ENCODE data around the gene NLGN1.

DNA sequence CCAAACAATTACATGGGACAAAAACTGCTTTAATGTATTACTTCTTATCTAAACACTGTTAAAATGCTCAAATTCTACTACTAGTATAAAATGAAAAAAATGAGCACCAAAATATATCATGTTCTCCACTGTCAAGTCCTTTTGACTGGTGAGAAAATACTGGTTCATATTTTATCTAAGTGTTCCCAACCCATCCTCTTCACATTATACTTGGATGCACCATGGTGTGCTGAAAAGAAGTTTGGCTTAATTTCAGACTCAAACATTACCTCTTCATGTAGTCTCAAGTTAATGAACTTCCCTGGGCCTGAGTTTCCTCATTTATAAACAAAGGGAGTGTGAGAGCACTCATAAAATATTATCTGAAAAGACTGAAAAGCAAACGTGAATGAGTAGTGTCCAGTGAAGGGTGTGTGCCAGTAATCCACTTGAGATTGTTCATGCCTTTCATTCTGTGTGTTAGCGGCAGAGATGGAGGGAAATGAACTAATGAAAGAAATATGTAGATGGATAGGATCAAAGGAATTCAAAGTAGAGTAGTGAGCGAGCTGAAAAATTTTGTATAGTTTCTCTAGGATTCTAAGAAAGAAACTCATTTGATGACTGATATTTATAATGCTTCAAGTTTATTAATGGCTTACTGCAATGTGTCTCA lies 263.2 kb downstream of the NLGN1 start:
- TF ChIP-seq POLR2A (IDR thresholded peaks at IDR 0.05), result no peak
- TF ChIP-seq CTCF (IDR thresholded peaks at IDR 0.05), result no peak
- TF ChIP-seq POLR2AphosphoS5 (IDR thresholded peaks at IDR 0.05), result no peak
